HepG2 (cell line): ENCODE measurements around the gene MRPL14. TPM values are rescaled to one million over a fixed set of nuclear protein-coding genes. Genes with fewer than 3 reads are reported as not detected.

Experiments used
- DMAP1 ChIP-seq: IDR thresholded peaks from 2 replicates; pipeline ENCODE4 v1.6.1; 2016
- GPBP1L1 ChIP-seq: sonication (generic); formaldehyde crosslinking; IDR thresholded peaks from 2 replicates; pipeline ENCODE4 v1.5.0; 2020; ENCODE audit warnings: mild to moderate bottlenecking, missing genetic modification reagents
- HNRNPUL1 ChIP-seq: fragments of 200-400 bp; formaldehyde crosslinking; IDR thresholded peaks from 2 replicates; pipeline ENCODE4 v1.6.1; 2017; ENCODE audit warnings: low read depth, mild to moderate bottlenecking, low read length, moderate library complexity
- NFIB ChIP-seq: sonication (generic); formaldehyde crosslinking; IDR thresholded peaks from 2 replicates; pipeline ENCODE4 v1.9.0; 2021; ENCODE audit warnings: missing genetic modification reagents, mild to moderate bottlenecking, borderline replicate concordance
- POLR2AphosphoS5 ChIP-seq: IDR thresholded peaks from 2 replicates; pipeline ENCODE4 v1.6.1; 2012; ENCODE audit warnings: low read depth, low read length
- PRPF4 ChIP-seq: fragments of 200-400 bp; formaldehyde crosslinking; IDR thresholded peaks from 2 replicates; pipeline ENCODE4 v1.6.1; 2016; ENCODE audit warnings: low read length, low read depth; ENCODE audit not compliant: poor library complexity, severe bottlenecking
- ZNF17 ChIP-seq: sonication (generic); formaldehyde crosslinking; IDR thresholded peaks from 2 replicates; pipeline ENCODE4 v1.5.0; 2020; ENCODE audit warnings: mild to moderate bottlenecking, missing genetic modification reagents
- ZNF530 ChIP-seq: sonication (generic); formaldehyde crosslinking; IDR thresholded peaks from 2 replicates; pipeline ENCODE4 v1.5.0; 2020; ENCODE audit warnings: low read depth, mild to moderate bottlenecking, missing genetic modification reagents
- polyA plus RNA-seq, 8 experiments: library from polyadenylated mRNA; depleted of rRNA in 3 of 8; stranded (reverse) in 7 of 8; unstranded in 1 of 8; fragments of >200 nt; fragmentation: Illumina TruSeq in 4 of 8; extraction: Trizol in 4 of 8; gene quantifications; 2 replicates each; pipeline versions ENCODE4 v1.2.1 to v1.2.3, GENCODE V29; 2011 to 2016; ENCODE audit warnings: low read depth in 4 of 8, missing spikeins in 1 of 8, mixed read lengths in 1 of 8; ENCODE audit not compliant: insufficient read depth in 1 of 8
- total RNA-seq, 5 experiments: library from RNA; depleted of rRNA; stranded (reverse); fragments of >200 nt; fragmentation: Illumina TruSeq; extraction: Trizol; gene quantifications; 2 replicates each; pipeline ENCODE4 v1.2.3, GENCODE V29; 2016; ENCODE audit warnings: low read depth in 1 of 5
- TF ChIP-seq, protein P1 (sequence below): sonication (generic); formaldehyde crosslinking; IDR thresholded peaks from 2 replicates; pipeline ENCODE4 v1.4.0; 2020; ENCODE audit warnings: mild to moderate bottlenecking, missing genetic modification reagents
- TF ChIP-seq, protein P2 (sequence below): sonication (generic); formaldehyde crosslinking; IDR thresholded peaks from 2 replicates; pipeline ENCODE4 v1.5.1; 2020; ENCODE audit warnings: missing genetic modification reagents, mild to moderate bottlenecking, borderline replicate concordance
- TF ChIP-seq, protein P3 (sequence below): sonication (generic); formaldehyde crosslinking; IDR thresholded peaks from 2 replicates; pipeline ENCODE4 v1.4.0; 2020; ENCODE audit warnings: mild to moderate bottlenecking, missing genetic modification reagents, borderline replicate concordance

The MRPL14 gene
- total and polyA plus RNA-seq, 2 of the 13 experiments (the other 11 are each of a cell fraction or from before 2014, with no cell fraction given) = 157 to 178 TPM

GRCh38 chr6:44076356-44077213, 50.7 kb downstream of the MRPL14 start (continued):
- peak; percentile 48 for TF ChIP-seq POLR2AphosphoS5
- no peak for TF ChIP-seq PRPF4
- no peak for TF ChIP-seq GPBP1L1
- TF ChIP-seq, protein P1, sequence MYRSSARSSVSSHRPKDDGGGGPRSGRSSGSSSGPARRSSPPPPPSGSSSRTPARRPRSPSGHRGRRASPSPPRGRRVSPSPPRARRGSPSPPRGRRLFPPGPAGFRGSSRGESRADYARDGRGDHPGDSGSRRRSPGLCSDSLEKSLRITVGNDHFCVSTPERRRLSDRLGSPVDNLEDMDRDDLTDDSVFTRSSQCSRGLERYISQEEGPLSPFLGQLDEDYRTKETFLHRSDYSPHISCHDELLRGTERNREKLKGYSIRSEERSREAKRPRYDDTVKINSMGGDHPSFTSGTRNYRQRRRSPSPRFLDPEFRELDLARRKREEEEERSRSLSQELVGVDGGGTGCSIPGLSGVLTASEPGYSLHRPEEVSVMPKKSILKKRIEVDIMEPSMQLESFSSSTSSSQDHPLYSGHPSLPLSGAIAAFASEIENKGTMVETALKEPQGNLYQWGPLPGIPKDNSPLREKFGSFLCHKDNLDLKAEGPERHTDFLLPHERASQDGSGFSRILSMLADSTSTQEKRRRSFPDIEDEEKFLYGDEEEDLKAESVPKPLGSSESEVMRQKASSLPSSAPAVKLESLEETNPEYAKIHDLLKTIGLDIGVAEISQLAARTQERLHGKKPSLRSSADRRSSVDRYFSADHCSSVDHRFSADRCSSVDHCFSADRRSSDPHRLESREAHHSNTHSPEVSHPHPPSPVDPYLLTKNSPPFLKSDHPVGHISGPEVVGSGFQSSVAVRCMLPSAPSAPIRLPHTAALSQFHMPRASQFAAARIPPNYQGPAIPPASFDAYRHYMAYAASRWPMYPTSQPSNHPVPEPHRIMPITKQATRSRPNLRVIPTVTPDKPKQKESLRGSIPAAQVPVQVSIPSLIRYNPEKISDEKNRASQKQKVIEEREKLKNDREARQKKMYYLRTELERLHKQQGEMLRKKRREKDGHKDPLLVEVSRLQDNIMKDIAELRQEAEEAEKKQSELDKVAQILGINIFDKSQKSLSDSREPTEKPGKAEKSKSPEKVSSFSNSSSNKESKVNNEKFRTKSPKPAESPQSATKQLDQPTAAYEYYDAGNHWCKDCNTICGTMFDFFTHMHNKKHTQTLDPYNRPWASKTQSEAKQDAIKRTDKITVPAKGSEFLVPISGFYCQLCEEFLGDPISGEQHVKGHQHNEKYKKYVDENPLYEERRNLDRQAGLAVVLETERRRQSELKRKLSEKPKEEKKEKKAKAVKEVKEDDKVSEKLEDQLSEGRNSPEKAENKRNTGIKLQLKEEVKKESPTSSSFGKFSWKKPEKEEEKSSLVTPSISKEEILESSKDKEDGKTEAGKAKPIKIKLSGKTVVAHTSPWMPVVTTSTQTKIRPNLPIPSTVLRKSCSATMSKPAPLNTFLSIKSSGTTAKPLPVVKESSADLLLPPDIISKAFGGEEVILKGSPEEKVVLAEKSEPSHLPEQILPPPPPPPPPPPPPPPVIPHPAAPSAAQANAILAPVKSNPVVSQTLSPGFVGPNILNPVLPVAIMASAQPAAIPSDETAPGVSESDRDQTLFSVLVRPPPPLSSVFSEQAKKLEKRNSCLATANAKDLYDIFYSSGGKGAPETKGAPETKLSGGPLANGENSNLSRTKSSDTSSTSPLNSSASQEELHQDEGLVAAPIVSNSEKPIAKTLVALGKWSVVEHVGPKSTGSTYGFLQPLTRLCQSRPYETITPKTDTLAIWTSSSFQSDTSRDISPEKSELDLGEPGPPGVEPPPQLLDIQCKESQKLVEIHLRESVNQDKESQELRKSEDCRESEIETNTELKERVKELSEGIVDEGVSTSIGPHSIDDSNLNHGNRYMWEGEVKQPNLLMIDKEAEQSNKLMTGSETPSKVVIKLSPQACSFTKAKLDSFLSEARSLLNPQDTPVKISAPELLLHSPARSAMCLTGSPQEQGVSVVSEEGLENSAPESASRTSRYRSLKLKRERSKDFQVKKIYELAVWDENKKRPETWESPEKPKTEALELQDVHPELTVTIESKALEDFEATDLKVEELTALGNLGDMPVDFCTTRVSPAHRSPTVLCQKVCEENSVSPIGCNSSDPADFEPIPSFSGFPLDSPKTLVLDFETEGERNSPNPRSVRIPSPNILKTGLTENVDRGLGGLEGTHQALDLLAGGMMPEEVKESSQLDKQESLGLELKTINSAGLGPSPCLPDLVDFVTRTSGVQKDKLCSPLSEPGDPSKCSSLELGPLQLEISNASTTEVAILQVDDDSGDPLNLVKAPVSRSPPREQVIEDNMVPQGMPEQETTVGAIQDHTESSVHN (CRISPR knock-in tag) = no peak
- TF ChIP-seq, protein P2, sequence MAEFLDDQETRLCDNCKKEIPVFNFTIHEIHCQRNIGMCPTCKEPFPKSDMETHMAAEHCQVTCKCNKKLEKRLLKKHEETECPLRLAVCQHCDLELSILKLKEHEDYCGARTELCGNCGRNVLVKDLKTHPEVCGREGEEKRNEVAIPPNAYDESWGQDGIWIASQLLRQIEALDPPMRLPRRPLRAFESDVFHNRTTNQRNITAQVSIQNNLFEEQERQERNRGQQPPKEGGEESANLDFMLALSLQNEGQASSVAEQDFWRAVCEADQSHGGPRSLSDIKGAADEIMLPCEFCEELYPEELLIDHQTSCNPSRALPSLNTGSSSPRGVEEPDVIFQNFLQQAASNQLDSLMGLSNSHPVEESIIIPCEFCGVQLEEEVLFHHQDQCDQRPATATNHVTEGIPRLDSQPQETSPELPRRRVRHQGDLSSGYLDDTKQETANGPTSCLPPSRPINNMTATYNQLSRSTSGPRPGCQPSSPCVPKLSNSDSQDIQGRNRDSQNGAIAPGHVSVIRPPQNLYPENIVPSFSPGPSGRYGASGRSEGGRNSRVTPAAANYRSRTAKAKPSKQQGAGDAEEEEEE = no peak
- TF ChIP-seq ZNF530 (CRISPR knock-in tag) = no peak
- TF ChIP-seq ZNF17 (CRISPR knock-in tag) = no peak
- TF ChIP-seq NFIB = no peak
- no peak for TF ChIP-seq HNRNPUL1
- TF ChIP-seq DMAP1 (CRISPR knock-in tag) = no peak; the same call in 1 of the 2 replicates
- TF ChIP-seq, protein P3, sequence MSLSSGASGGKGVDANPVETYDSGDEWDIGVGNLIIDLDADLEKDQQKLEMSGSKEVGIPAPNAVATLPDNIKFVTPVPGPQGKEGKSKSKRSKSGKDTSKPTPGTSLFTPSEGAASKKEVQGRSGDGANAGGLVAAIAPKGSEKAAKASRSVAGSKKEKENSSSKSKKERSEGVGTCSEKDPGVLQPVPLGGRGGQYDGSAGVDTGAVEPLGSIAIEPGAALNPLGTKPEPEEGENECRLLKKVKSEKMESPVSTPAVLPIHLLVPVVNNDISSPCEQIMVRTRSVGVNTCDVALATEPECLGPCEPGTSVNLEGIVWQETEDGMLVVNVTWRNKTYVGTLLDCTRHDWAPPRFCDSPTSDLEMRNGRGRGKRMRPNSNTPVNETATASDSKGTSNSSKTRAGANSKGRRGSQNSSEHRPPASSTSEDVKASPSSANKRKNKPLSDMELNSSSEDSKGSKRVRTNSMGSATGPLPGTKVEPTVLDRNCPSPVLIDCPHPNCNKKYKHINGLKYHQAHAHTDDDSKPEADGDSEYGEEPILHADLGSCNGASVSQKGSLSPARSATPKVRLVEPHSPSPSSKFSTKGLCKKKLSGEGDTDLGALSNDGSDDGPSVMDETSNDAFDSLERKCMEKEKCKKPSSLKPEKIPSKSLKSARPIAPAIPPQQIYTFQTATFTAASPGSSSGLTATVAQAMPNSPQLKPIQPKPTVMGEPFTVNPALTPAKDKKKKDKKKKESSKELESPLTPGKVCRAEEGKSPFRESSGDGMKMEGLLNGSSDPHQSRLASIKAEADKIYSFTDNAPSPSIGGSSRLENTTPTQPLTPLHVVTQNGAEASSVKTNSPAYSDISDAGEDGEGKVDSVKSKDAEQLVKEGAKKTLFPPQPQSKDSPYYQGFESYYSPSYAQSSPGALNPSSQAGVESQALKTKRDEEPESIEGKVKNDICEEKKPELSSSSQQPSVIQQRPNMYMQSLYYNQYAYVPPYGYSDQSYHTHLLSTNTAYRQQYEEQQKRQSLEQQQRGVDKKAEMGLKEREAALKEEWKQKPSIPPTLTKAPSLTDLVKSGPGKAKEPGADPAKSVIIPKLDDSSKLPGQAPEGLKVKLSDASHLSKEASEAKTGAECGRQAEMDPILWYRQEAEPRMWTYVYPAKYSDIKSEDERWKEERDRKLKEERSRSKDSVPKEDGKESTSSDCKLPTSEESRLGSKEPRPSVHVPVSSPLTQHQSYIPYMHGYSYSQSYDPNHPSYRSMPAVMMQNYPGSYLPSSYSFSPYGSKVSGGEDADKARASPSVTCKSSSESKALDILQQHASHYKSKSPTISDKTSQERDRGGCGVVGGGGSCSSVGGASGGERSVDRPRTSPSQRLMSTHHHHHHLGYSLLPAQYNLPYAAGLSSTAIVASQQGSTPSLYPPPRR (CRISPR knock-in tag) = no peak; the same call in 1 of the 2 replicates
